ENCODE data around the gene SLC44A3.

- TF ChIP-seq CTCF (conservative IDR thresholded peaks at IDR 0.05; ENCODE audit: low read depth, low read length) (no peak), RFX5 (IDR thresholded peaks at IDR 0.05; ENCODE audit: low read depth, low read length) (no peak), POLR2A (IDR thresholded peaks at IDR 0.05; ENCODE audit: low read depth, low read length) (no peak)
Measured at GRCh38 chr1:94895518-94895917, 75.4 kb downstream of the SLC44A3 start.

Data from IMR-90 (cell line).